Body of pancreas (tissue), 4 donors: Measurements from ENCODE around the gene ECM2. TPM values are rescaled to one million over a fixed set of nuclear protein-coding genes. Genes with fewer than 3 reads are reported as not detected.

Source experiments
- ATAC-seq: fragments of 150-250 bp; one replicate; pipeline ENCODE4 v1.9.1; 2016
- DNase-seq, 4 donors: peaks; one replicate each; pipeline ENCODE4 v3.0.0-alpha.2; 2019
- H3K27ac ChIP-seq, 4 donors: fragments of 200-600 bp; sonication (generic); 1 replicate in 3 of 4; 2 replicates in 1 of 4; pipeline versions ENCODE4 v1.5.1 to v1.6.1; 2016 to 2019; ENCODE audit warnings: mild to moderate bottlenecking in 1 of 4, mixed read lengths in 1 of 4, moderate library complexity in 1 of 4
- H3K27me3 ChIP-seq, 2 donors: fragments of 200-600 bp; sonication (generic); one replicate each; pipeline ENCODE4 v1.6.0; 2016; ENCODE audit warnings: mild to moderate bottlenecking in 1 of 2
- H3K36me3 ChIP-seq, 2 donors: fragments of 200-600 bp; sonication (generic); replicated peaks in 1 of 2; 2 replicates each; pipeline ENCODE4 v1.5.1; 2016; ENCODE audit warnings: low read depth in 2 of 2; ENCODE audit not compliant: insufficient read depth in 1 of 2
- H3K4me1 ChIP-seq: fragments of 200-600 bp; sonication (generic); one replicate; pipeline ENCODE4 v1.6.0; 2016
- H3K4me3 ChIP-seq, 2 donors: fragments of 200-600 bp; sonication (generic); 1 replicate in 1 of 2; 2 replicates in 1 of 2; pipeline ENCODE4 v1.5.1; 2016 to 2019
- H3K9me3 ChIP-seq, 3 donors: fragments of 200-600 bp; sonication (generic); 1 replicate in 2 of 3; 2 replicates in 1 of 3; pipeline ENCODE4 v1.5.1; 2016
- CTCF ChIP-seq, 7 experiments: fragments of 450-650 bp in 4 of 7; fragments of 200-600 bp in 3 of 7; sonication (generic) in 3 of 7; IDR thresholded peaks; one replicate each; pipeline ENCODE4 v1.5.1; 2016 to 2019; ENCODE audit warnings: antibody characterized with exemption in 7 of 7
- POLR2A ChIP-seq, 3 donors: fragments of 450-650 bp; IDR thresholded peaks; one replicate each; pipeline ENCODE4 v1.6.1; 2016; ENCODE audit warnings: antibody characterized with exemption in 3 of 3, mild to moderate bottlenecking in 2 of 3
- WGBS, 2 donors: methylation state at CpG; one replicate each; pipeline ENCODE4 v1.1.5; 2017; 5-methylcytosine and 5-hydroxymethylcytosine counted together
- intact Hi-C: fragments of 100-400 bp; cut with DNase I; formaldehyde crosslinking; loops from one replicate; pipeline ENCODE4 v1.15.1; 2023
- total RNA-seq, 2 donors: library from RNA; depleted of rRNA; stranded (reverse); fragments of >200 nt; gene quantifications; one replicate each; pipeline ENCODE4 v1.1.0, GENCODE V29; 2016

ECM2 gene
- total RNA-seq, 2 donors from 2014 or later, result 6.5 to 8.2 TPM

- TF ChIP-seq POLR2A (IDR thresholded peaks at IDR 0.05) (no peak), CTCF (IDR thresholded peaks at IDR 0.05) (no peak)
- Histone ChIP-seq H3K27me3 (no peaks in the 10 kb centered on the region), H3K27ac (no peak overlapping the region), H3K4me3 (no peak overlapping the region), H3K9me3 (no peaks in the 10 kb centered on the region), H3K36me3 (no peaks in the 10 kb centered on the region), H3K4me1 (peaks cover 2% of the 10 kb centered on the region)
- ATAC-seq, result no peak
- no peak for DNase-seq
- 85 to 96% methylated on average over 3 of the region's 3 CpGs for WGBS, 2 donors
- intact Hi-C loops, result no loop called here
Observed at GRCh38 chr9:92484563-92484962, 51.2 kb downstream of the ECM2 start.

- 80 to 85% methylated on average over 5 of the region's 5 CpGs for WGBS, 2 donors
- H3K27ac ChIP-seq, result no peak overlapping the region
- ATAC-seq (no peak), DNase-seq (no peak)
- no peak overlapping the region for H3K4me3 ChIP-seq
- intact Hi-C loops, result no loop called here
- peaks cover 8% of the 10 kb centered on the region for H3K4me1 ChIP-seq
- H3K36me3 ChIP-seq, result no peaks in the 10 kb centered on the region
- H3K9me3 ChIP-seq, result no peaks in the 10 kb centered on the region
- TF ChIP-seq POLR2A (IDR thresholded peaks at IDR 0.05), result no peak
- TF ChIP-seq CTCF (IDR thresholded peaks at IDR 0.05), result no peak
- no peaks in the 10 kb centered on the region for H3K27me3 ChIP-seq
Observed at GRCh38 chr9:92483627-92484545, 51.9 kb downstream of the ECM2 start.

- no peak overlapping the region for H3K4me3 ChIP-seq
- no peak for TF ChIP-seq POLR2A (IDR thresholded peaks at IDR 0.05)
- no peak for TF ChIP-seq CTCF (IDR thresholded peaks at IDR 0.05)
- intact Hi-C loops, result no loop called here
- no peak for DNase-seq
- H3K4me1 ChIP-seq, result peaks cover 10% of the 10 kb centered on the region
- H3K27ac ChIP-seq, result no peak overlapping the region
- no peaks in the 10 kb centered on the region for H3K36me3 ChIP-seq
- H3K9me3 ChIP-seq, result no peaks in the 10 kb centered on the region
- ATAC-seq, result no peak
- no peaks in the 10 kb centered on the region for H3K27me3 ChIP-seq
Observed at GRCh38 chr9:92482805-92483204, 53.0 kb downstream of the ECM2 start.

GRCh38 chr9:92482329-92482728, 53.5 kb downstream of the ECM2 start, which contains the start of gene ASPN:
Gene ASPN (minus strand): TSS chr9:92482506.
- TF ChIP-seq CTCF (IDR thresholded peaks at IDR 0.05), result no peak
- no peak for TF ChIP-seq POLR2A (IDR thresholded peaks at IDR 0.05)
- no peaks in the 10 kb centered on the region for H3K36me3 ChIP-seq
- no peak within 1 kb of the TSS for H3K27ac ChIP-seq
- peaks cover 10% of the 10 kb centered on the region for H3K4me1 ChIP-seq
- no peak for ATAC-seq
- no peaks in the 10 kb centered on the region for H3K9me3 ChIP-seq
- H3K27me3 ChIP-seq, result no peaks in the 10 kb centered on the region
- no peak within 1 kb of the TSS for H3K4me3 ChIP-seq
- intact Hi-C loops, result no loop called here
- WGBS, 2 donors, result 79 to 80% methylated on average over 3 of the region's 3 CpGs
- DNase-seq, result no peak
